ENCODE data around the gene PRELID3B. TPM values are rescaled to one million over a fixed set of nuclear protein-coding genes. Genes with fewer than 3 reads are reported as not detected.

PRELID3B gene
- total and polyA plus RNA-seq, 2 of the 13 experiments (the other 11 are each of a cell fraction or from before 2014, with no cell fraction given), result 23.3 to 42.6 TPM

DNA sequence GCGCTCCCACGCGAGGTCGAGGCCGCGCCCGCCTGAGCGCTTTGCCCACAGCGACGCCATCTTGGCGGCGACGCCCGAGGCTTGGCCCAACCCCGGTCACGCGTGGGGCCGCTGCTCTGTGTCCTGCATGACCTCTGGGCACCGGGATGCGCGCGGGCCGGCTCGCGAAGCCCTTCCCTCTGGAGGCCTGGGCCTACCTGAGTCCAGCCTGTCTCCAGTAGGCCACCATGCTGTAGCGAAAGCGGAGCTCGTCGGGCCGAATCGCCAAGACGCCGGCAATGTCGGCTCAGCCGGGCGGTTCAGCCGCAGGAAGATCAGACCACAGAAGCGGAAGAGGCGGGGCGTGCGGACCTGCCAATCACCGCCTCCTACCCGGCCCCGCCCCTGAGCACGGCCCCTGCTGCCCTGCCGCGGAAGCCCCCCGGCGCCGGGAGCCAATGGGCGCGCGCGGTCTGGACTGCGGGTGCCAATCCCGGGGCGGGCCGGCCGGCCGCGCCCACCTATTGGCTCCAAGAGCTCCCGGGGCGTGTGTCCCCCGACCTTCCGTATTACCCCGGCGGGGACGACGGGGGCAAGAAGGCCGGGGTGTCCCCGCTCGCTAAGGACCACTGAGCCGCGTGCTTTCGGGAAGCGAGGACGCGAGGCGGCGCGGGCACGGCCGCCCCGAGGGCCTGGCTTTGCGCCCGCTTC is 10.4 kb downstream of the PRELID3B start, which contains the start of gene ATP5F1E (continued):
- TF ChIP-seq, protein P1, sequence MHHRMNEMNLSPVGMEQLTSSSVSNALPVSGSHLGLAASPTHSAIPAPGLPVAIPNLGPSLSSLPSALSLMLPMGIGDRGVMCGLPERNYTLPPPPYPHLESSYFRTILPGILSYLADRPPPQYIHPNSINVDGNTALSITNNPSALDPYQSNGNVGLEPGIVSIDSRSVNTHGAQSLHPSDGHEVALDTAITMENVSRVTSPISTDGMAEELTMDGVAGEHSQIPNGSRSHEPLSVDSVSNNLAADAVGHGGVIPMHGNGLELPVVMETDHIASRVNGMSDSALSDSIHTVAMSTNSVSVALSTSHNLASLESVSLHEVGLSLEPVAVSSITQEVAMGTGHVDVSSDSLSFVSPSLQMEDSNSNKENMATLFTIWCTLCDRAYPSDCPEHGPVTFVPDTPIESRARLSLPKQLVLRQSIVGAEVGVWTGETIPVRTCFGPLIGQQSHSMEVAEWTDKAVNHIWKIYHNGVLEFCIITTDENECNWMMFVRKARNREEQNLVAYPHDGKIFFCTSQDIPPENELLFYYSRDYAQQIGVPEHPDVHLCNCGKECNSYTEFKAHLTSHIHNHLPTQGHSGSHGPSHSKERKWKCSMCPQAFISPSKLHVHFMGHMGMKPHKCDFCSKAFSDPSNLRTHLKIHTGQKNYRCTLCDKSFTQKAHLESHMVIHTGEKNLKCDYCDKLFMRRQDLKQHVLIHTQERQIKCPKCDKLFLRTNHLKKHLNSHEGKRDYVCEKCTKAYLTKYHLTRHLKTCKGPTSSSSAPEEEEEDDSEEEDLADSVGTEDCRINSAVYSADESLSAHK (CRISPR knock-in tag; IDR thresholded peaks at IDR 0.05; ENCODE audit: borderline replicate concordance), result peak; percentile 90
- TF ChIP-seq LCORL (IDR thresholded peaks at IDR 0.05) (no peak), LCORL (CRISPR knock-in tag; IDR thresholded peaks at IDR 0.05) (peak; percentile 85), ZNF782 (CRISPR knock-in tag; IDR thresholded peaks at IDR 0.05; ENCODE audit: borderline replicate concordance) (peak; percentile 95), DMAP1 (CRISPR knock-in tag; IDR thresholded peaks at IDR 0.05) (peak; percentile 96), GPN1 (CRISPR knock-in tag; IDR thresholded peaks at IDR 0.05; ENCODE audit: borderline replicate concordance) (peak; percentile 86; the same call in 1 of the 2 replicates), SNAI1 (CRISPR knock-in tag; IDR thresholded peaks at IDR 0.05; ENCODE audit: borderline replicate concordance) (peak; percentile 98), ZC3H13 (CRISPR knock-in tag; IDR thresholded peaks at IDR 0.05) (peak; percentile 97), NFYC (CRISPR knock-in tag; IDR thresholded peaks at IDR 0.05) (peak; percentile 90), U2AF2 (IDR thresholded peaks at IDR 0.05; ENCODE audit: low read depth, low read length) (peak; percentile 31; the same call in 1 of the 2 replicates), ZMAT3 (CRISPR knock-in tag; conservative IDR thresholded peaks at IDR 0.05) (peak; percentile 98), NCOA1 (CRISPR knock-in tag; IDR thresholded peaks at IDR 0.05) (0 out of 2 replicates have a peak, but pooled peaks have one; percentile 56), ATF1 (CRISPR knock-in tag; IDR thresholded peaks at IDR 0.05) (no peak), ZNF382 (CRISPR knock-in tag; IDR thresholded peaks at IDR 0.05; ENCODE audit: borderline replicate concordance) (no peak), RARA (CRISPR knock-in tag; IDR thresholded peaks at IDR 0.05) (peak; percentile 60), ZNF839 (CRISPR knock-in tag; IDR thresholded peaks at IDR 0.05; ENCODE audit: borderline replicate concordance) (peak; percentile 96; the same call in 1 of the 2 replicates), ZNF44 (CRISPR knock-in tag; IDR thresholded peaks at IDR 0.05) (no peak), NFKB2 (CRISPR knock-in tag; IDR thresholded peaks at IDR 0.05; ENCODE audit: borderline replicate concordance) (peak; percentile 99), CCAR2 (optimal IDR thresholded peaks at IDR 0.05; ENCODE audit: low read depth, low read length) (no peak), CENPT (CRISPR knock-in tag; IDR thresholded peaks at IDR 0.05; ENCODE audit: low read depth) (peak; percentile 66), FOSL2 (CRISPR knock-in tag; IDR thresholded peaks at IDR 0.05) (peak; percentile 37)
- TF ChIP-seq, protein P2, sequence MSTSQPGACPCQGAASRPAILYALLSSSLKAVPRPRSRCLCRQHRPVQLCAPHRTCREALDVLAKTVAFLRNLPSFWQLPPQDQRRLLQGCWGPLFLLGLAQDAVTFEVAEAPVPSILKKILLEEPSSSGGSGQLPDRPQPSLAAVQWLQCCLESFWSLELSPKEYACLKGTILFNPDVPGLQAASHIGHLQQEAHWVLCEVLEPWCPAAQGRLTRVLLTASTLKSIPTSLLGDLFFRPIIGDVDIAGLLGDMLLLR (CRISPR knock-in tag; IDR thresholded peaks at IDR 0.05), result peak; percentile 97
- TF ChIP-seq, protein P3, sequence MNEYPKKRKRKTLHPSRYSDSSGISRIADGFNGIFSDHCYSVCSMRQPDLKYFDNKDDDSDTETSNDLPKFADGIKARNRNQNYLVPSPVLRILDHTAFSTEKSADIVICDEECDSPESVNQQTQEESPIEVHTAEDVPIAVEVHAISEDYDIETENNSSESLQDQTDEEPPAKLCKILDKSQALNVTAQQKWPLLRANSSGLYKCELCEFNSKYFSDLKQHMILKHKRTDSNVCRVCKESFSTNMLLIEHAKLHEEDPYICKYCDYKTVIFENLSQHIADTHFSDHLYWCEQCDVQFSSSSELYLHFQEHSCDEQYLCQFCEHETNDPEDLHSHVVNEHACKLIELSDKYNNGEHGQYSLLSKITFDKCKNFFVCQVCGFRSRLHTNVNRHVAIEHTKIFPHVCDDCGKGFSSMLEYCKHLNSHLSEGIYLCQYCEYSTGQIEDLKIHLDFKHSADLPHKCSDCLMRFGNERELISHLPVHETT (CRISPR knock-in tag; conservative IDR thresholded peaks at IDR 0.05), result peak; percentile 78
- TF ChIP-seq, protein P4, sequence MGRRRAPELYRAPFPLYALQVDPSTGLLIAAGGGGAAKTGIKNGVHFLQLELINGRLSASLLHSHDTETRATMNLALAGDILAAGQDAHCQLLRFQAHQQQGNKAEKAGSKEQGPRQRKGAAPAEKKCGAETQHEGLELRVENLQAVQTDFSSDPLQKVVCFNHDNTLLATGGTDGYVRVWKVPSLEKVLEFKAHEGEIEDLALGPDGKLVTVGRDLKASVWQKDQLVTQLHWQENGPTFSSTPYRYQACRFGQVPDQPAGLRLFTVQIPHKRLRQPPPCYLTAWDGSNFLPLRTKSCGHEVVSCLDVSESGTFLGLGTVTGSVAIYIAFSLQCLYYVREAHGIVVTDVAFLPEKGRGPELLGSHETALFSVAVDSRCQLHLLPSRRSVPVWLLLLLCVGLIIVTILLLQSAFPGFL (CRISPR knock-in tag; IDR thresholded peaks at IDR 0.05), result 0 out of 2 replicates have a peak, but pooled peaks have one; percentile 78
- TF ChIP-seq, protein P5, sequence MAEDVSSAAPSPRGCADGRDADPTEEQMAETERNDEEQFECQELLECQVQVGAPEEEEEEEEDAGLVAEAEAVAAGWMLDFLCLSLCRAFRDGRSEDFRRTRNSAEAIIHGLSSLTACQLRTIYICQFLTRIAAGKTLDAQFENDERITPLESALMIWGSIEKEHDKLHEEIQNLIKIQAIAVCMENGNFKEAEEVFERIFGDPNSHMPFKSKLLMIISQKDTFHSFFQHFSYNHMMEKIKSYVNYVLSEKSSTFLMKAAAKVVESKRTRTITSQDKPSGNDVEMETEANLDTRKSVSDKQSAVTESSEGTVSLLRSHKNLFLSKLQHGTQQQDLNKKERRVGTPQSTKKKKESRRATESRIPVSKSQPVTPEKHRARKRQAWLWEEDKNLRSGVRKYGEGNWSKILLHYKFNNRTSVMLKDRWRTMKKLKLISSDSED (CRISPR knock-in tag; IDR thresholded peaks at IDR 0.05), result peak; percentile 38; the same call in 1 of the 2 replicates

Data from HepG2 (cell line).